ENCODE results near the gene RNU1-4.
"Not testable (repeated sequence)": the region's sequence is repeated elsewhere in the genome, so short reads cannot be mapped to it uniquely, and the experiment has no call there.

DNA sequence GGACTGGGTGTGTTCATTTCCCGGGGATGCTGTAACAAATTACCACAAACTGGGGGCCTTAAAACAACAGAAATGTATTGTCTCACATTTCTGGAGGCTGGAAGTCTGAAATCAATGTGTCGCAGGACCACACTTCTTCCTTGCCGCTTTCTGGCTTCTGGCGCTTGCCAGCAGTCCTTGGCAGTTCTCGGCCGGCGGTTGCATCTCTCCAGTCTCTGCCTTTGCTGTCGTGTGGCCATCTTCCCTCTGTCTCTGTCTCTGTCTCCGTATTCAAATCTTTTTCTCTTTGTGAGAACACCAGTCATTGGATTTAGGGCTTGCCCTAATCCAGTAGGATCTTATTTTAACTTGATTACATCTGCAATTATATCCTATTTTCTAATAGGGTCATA is 32.9 kb downstream of the RNU1-4 start:
- not testable (repeated sequence) for TF ChIP-seq CTCF, POLR2A (IDR thresholded peaks at IDR 0.05)

All from uterus (tissue), 2 donors.